Measurements from ENCODE around the gene LIX1L.

- TF ChIP-seq CTCF (IDR thresholded peaks at IDR 0.05 in 8 of 11, conservative IDR thresholded peaks at IDR 0.05 in 3 of 11) (no peak), POLR2AphosphoS5 (IDR thresholded peaks at IDR 0.05) (no peak), POLR2A (IDR thresholded peaks at IDR 0.05) (no peak)
Measured at GRCh38 chr1:145959333-145959732, 1.5 kb upstream of the LIX1L start.

All from spleen (tissue), 7 donors.